HUES64 (cell line): ENCODE data around the gene PKDREJ.

Experiments
- H3K27ac ChIP-seq: 2 replicates; pipeline ENCODE4 v1.7.0; 2013; ENCODE audit warnings: low read depth, low read length, inconsistent platforms
- H3K27me3 ChIP-seq: 2 replicates; pipeline ENCODE4 v1.6.1; 2013; ENCODE audit warnings: mild to moderate bottlenecking, low read length; ENCODE audit not compliant: insufficient read depth
- H3K36me3 ChIP-seq: 2 replicates; pipeline ENCODE4 v1.6.1; 2013; ENCODE audit warnings: mild to moderate bottlenecking, low read length; ENCODE audit not compliant: insufficient read depth
- H3K4me1 ChIP-seq: 2 replicates; pipeline ENCODE4 v1.6.1; 2013; ENCODE audit warnings: mild to moderate bottlenecking, low read length, moderate library complexity; ENCODE audit not compliant: insufficient read depth
- H3K4me3 ChIP-seq: 2 replicates; pipeline ENCODE4 v1.5.1; 2013; ENCODE audit warnings: mild to moderate bottlenecking, low read length, moderate library complexity
- H3K9ac ChIP-seq: 2 replicates; pipeline ENCODE4 v1.6.1; 2013; ENCODE audit warnings: mild to moderate bottlenecking, low read depth, low read length
- H3K9me3 ChIP-seq: 2 replicates; pipeline ENCODE4 v1.6.1; 2013; ENCODE audit warnings: low read depth, low read length; ENCODE audit not compliant: insufficient read depth
- WGBS: fragments of 150-250, 120-280 bp; methylation state at CpG from one replicate; pipeline ENCODE4 v1.1.7; 2013; ENCODE audit warnings: missing lambda C conversion rate; 5-methylcytosine and 5-hydroxymethylcytosine counted together

Gene PKDREJ

DNA sequence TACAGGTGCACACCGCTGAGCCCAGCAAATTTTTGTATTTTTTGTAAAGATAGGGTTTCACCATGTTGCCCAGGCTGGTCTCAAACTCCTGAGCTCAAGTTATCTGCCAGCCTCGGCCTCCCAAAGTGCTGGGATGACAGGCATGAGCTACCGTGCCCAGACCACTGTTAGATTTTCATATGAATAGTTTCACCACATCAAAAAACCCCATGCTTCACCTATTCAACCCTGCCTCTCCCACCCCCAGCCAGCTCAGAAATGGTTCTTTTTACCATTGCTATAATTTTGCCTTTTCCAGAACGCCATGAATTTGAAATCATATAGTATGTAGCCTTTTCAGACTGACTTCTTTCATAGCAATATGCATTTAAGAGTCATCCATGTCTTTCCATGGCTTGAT lies 50.9 kb downstream of the PKDREJ start:
- Histone ChIP-seq H3K27me3 (no peaks in the 10 kb centered on the region), H3K9me3 (peaks cover 20% of the 10 kb centered on the region), H3K36me3 (no peaks in the 10 kb centered on the region), H3K4me1 (no peaks in the 10 kb centered on the region), H3K27ac (no peak overlapping the region), H3K9ac (no peak overlapping the region), H3K4me3 (no peak overlapping the region)
- WGBS = 84% methylated on average over 4 of the region's 4 CpGs

- peaks cover 24% of the 10 kb centered on the region for H3K9me3 ChIP-seq
- H3K36me3 ChIP-seq = no peaks in the 10 kb centered on the region
- WGBS = 89% methylated on average over 1 of the region's 1 CpG
- no peaks in the 10 kb centered on the region for H3K27me3 ChIP-seq
- H3K9ac ChIP-seq = no peak overlapping the region
- H3K4me3 ChIP-seq = no peak overlapping the region
- no peaks in the 10 kb centered on the region for H3K4me1 ChIP-seq
- H3K27ac ChIP-seq = no peak overlapping the region
Measured at GRCh38 chr22:46209262-46209661, 53.9 kb downstream of the PKDREJ start.
